HG03442 (cell line): ENCODE data around the gene RNF138.
"Not testable (repeated sequence)": the region's sequence is repeated elsewhere in the genome, so short reads cannot be mapped to it uniquely, and the experiment has no call there.

Experiments used
- ATAC-seq: cut with Tn5 transposase; IDR thresholded peaks from one replicate; pipeline ENCODE4 v1.9.1; 2021; ENCODE audit warnings: mild to moderate bottlenecking, moderate library complexity; ENCODE audit not compliant: unreplicated experiment

The RNF138 gene

DNA sequence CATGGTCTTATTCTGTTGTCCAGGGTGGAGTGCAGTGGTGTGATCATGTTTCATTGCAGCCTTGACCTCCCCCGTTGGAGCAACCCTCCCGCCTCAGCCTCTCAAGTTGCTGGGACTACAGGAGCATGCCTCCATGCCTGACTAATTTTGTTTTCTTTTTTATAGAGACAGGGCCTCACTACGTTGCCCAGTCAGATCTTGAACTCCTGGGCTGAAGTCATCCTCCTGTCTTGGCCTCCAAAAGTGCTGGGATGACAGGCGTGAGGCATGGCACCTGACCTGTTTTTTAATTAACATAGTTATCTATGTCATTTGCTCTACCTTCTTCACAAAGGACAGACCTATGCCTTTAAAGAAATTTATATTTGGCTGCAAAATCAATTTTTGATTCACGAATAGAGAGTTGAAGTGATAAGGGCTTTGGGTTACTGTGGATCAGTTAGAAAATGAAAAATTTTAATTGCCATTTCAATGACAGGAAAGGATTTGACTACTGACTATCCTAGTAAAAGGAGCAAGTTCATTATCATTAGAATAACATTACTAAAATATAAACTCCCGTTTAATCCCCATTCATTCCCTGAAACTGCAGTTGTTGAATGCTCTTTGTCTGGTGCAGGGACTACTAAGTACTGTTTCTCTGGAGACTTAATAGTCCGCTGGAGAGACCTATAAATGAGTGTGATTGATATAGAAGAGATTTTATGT, 3.7 kb downstream of the RNF138 start:
- ATAC-seq: no peak

GRCh38 chr18:32095900-32096229, 4.2 kb downstream of the RNF138 start:
- no peak for ATAC-seq

GRCh38 chr18:32096946-32097345, 5.3 kb downstream of the RNF138 start:
- ATAC-seq: no peak

GRCh38 chr18:32104516-32104915, 12.8 kb downstream of the RNF138 start:
- ATAC-seq: no peak

GRCh38 chr18:32110005-32110404, 18.3 kb downstream of the RNF138 start:
- ATAC-seq: no peak

- no peak for ATAC-seq
These were observed 20.0 kb downstream of the RNF138 start for GRCh38 chr18:32111706-32112105.

- no peak for ATAC-seq
These were observed 21.2 kb downstream of the RNF138 start for GRCh38 chr18:32112826-32113225.

DNA sequence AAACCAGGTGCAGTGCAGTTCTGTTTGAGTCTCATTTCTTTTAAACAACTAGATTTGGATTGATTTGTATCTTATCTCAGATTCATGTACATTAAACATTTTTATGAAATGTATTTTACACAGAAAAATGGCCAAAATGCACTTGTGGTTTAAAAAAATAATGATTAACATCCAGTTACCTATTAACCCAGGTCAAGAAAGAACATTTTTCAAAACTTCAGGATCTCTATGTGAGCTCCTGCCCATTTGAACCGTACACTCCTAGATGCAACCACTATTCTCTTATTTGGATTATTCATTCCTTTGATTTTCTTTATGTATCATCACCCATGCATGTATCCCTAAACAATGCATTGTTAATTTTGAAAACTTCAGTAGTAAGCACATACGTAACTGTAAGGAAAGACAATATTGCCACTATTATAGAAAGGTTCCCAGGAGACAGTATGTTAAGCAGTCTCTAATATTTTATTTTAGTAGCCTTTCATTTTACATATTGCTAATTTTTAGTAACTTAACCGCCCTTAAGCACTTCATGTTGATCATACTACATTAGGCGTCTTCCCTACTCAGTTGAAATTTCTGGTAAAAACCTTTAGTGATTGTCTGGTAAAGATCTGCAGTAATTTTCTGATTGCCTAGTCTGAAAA, 22.7 kb downstream of the RNF138 start:
- no peak for ATAC-seq

- ATAC-seq: no peak
These were observed 30.4 kb downstream of the RNF138 start for GRCh38 chr18:32122039-32122438.

- ATAC-seq: no peak
These were observed 34.9 kb downstream of the RNF138 start for GRCh38 chr18:32126538-32126937.

- ATAC-seq: no peak
These were observed 44.0 kb downstream of the RNF138 start for GRCh38 chr18:32135625-32136024.

DNA sequence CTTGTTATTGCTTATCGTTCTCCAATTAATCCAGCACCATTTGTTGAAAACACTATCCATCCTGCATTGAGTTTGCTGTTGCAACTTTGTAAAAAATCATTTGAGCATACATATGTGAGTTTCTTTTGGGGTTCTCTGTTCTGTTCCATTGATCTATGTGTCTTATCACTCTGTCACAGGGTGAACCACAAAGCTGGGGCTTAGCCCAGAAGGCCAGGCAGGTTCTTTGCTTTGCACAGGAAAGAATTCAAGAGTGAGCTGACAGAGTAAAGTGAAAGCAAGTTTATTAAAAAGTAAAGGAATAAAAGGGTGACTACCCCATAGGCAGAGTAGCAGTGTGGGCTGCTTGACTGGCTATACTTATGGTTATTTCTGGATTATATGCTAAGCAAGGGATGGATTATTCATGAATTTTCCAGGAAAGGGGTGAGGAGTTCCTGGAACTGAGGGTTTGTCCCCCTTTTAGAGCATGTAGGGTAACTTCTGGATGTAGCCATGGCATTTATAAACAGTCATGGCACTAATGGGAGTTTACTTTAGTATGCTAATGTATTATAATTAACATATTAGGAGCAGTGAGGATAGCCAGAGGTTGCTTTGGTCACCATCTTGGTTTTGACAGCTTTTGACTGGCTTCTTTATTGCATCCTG, 46.8 kb downstream of the RNF138 start:
- no peak for ATAC-seq

DNA sequence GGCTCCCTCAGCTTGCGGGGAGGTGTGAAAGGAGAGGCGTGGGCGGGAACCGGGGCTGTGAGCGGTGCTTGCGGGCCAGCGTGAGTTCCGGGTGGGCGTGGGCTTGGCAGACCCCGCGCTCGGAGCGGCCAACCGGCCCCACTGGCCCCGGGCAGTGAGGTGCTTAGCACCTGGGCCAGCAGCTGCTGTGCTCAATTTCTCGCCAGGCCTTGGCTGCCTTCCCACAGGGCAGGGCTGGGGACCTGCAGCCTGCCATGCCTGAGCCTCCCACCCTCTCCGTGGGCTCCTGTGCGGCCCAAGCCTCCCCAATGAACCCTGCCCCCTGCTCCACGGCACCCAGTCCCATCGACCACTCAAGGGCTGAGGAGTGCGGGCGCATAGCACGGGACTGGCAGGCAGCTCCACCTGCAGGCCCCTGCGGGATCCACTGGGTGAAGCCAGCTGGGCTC, 48.2 kb downstream of the RNF138 start:
- ATAC-seq: no peak

DNA sequence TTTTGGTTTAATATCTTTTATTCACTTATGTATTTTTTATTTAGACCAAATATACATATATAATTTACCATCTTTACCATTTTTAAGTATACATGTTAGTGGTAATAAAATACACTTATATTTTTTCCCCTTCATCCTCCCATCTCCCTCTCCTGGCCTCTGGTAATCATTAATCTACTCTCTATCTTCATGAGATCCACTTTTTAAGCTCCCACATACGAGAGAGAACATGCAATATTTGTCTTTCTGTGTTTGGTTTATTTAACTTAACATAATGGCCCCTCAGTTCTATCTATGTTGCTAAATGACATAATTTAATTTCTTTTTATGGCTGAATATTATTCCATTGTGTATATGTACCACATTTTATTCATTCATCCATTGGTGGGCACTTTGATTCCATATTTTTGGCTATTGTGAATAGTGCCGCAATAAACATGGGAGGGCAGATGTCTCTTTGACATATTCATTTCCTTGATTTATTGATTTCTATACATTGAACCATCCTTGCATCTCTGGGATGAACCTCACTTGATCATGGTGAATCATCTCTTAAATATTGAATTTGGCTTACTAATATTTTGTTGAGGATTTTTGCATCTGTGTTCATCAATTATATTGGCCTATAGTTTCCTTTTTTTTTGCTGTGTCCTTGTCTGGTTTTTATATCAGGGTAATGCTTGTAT, 56.7 kb downstream of the RNF138 start:
- no peak for ATAC-seq

DNA sequence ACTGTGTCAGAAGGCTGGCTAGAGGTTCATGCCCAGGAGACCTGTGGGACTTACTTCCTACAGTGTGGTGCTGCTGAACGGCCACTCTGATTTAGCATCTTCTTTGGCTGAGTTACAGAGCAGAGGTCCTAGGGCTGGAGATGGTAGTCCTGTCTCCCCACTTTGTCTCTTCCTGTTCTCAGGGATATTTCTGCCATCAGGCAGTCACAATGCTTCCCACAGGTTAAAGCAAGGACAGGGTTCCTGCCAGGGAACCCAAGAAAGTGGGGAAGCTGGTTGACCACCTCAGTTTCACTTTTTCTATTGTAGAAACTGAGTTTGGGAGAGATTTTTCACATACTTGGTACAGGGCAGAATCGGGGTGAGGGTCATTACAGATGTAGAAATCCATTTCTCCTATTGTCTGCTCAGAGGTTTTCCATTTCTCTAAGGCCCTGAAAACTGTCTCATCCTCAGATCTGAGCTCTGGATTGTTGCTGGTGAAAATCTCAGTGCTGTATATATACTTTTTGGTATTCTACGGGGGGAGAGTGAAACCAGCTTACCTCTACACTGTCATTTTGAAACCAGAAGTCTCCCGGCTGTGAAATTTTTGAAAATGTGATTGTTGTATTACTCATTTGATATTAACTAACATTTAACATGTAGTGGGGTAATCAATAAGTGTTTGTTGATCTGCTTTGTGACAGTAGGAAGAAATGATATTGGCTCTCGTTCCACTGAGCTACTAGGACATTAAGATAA, 61.2 kb downstream of the RNF138 start:
- ATAC-seq: peak; percentile 84

- no peak for ATAC-seq
These were observed 65.2 kb downstream of the RNF138 start for GRCh38 chr18:32156855-32157254.

DNA sequence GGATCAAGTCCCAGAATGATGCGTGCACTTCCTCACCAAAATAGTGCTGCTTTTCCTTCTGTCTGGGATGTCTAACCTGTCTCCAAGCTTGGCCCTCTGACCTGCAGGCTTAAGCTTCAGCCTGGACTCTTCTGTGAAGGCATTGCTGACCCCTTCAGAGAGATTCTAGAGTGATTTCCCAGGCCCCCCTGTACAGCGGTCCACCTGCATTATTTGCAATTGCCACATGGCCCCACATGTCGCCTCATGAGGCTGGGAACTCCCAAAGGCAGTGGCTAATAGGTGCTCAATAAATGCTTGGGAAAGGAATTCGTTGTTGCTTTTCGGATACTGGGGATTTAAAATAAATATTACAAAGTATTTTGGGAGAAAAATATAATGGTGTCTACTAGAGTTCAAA, 65.9 kb downstream of the RNF138 start:
- no peak for ATAC-seq

DNA sequence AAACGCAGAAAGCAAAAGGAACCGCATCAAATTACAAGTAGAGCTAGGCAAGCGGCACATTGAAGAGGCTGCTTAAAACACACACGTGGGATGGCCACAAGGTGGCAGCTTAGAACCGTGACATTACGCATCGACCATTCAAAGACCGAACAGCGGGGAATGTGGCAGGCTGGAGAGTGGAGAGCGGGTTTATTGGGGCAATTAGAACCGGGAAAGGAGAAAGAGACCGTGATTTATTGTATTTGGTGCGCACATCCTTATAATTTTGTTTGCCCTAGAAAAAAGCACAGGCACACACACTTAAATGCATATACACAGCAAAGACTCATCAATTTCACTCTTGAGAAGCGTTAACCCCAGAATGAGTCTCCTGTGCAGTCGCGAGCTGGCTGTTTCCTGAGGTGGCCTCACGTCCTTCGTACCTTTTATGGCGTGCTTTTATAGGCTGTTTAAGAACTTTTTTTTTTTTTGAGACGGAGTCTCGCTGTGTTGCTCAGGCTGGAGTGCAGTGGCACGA, 66.5 kb downstream of the RNF138 start:
- peak; percentile 89 for ATAC-seq

DNA sequence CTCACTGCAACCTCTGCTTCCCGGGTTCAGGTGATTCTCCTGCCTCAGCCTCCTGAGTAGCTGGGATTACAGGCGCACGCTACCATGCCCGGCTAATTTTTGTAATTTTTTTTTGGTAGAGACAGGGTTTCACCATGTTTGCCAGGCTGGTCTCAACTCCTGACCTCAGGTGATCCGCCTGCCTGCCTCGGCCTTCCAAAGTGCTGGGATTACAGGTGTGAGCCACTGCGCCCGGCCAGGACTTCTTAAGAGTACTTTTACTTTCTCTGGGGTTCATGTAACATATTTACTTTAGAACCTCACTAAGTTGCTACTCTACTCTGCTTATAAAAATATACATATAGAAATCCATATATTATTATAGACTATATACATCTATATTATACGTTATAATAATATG, 67.0 kb downstream of the RNF138 start:
- ATAC-seq: not testable (repeated sequence)

- no peak for ATAC-seq
These were observed 68.9 kb downstream of the RNF138 start for GRCh38 chr18:32160547-32160946.
